Parathyroid adenoma (tissue), 2 donors: ENCODE measurements around the gene MAP3K5.

ENCODE experiments used
- H2AFZ ChIP-seq: fragments of 300-600 bp; sonication (generic); one replicate; pipeline ENCODE4 v1.7.0; 2017; ENCODE audit warnings: antibody characterized with exemption, mild to moderate bottlenecking
- H3K27ac ChIP-seq: fragments of 300-600 bp; sonication (generic); one replicate; pipeline ENCODE4 v1.7.0; 2017
- H3K27me3 ChIP-seq: fragments of 300-600 bp; sonication (generic); one replicate; pipeline ENCODE4 v1.7.0; 2017; ENCODE audit warnings: low read length; ENCODE audit not compliant: control insufficient read depth, insufficient read depth
- H3K36me3 ChIP-seq: fragments of 300-600 bp; sonication (generic); one replicate; pipeline ENCODE4 v1.7.0; 2017; ENCODE audit warnings: low read length; ENCODE audit not compliant: control insufficient read depth, insufficient read depth
- H3K4me1 ChIP-seq: fragments of 300-600 bp; sonication (generic); one replicate; pipeline ENCODE4 v1.7.0; 2017; ENCODE audit warnings: control low read depth
- H3K4me2 ChIP-seq: fragments of 300-600 bp; sonication (generic); one replicate; pipeline ENCODE4 v1.7.0; 2017; ENCODE audit warnings: low read length
- H3K4me3 ChIP-seq: fragments of 300-600 bp; sonication (generic); one replicate; pipeline ENCODE4 v1.7.0; 2017; ENCODE audit warnings: low read depth, low read length
- H3K79me2 ChIP-seq: fragments of 300-600 bp; sonication (generic); one replicate; pipeline ENCODE4 v1.7.0; 2017; ENCODE audit warnings: control low read depth
- H3K9ac ChIP-seq: fragments of 300-600 bp; sonication (generic); one replicate; pipeline ENCODE4 v1.7.0; 2017; ENCODE audit warnings: mild to moderate bottlenecking
- H3K9me3 ChIP-seq: fragments of 300-600 bp; sonication (generic); one replicate; pipeline ENCODE4 v1.7.0; 2017; ENCODE audit warnings: low read length; ENCODE audit not compliant: control insufficient read depth
- TF ChIP-seq, protein P1 (sequence below): fragments of 300-600 bp; sonication (generic); IDR thresholded peaks from one replicate; pipeline ENCODE4 v1.7.0; 2017; ENCODE audit warnings: antibody characterized with exemption, mild to moderate bottlenecking
- donor health status: primary hyperparathyroidism.

MAP3K5 gene

DNA sequence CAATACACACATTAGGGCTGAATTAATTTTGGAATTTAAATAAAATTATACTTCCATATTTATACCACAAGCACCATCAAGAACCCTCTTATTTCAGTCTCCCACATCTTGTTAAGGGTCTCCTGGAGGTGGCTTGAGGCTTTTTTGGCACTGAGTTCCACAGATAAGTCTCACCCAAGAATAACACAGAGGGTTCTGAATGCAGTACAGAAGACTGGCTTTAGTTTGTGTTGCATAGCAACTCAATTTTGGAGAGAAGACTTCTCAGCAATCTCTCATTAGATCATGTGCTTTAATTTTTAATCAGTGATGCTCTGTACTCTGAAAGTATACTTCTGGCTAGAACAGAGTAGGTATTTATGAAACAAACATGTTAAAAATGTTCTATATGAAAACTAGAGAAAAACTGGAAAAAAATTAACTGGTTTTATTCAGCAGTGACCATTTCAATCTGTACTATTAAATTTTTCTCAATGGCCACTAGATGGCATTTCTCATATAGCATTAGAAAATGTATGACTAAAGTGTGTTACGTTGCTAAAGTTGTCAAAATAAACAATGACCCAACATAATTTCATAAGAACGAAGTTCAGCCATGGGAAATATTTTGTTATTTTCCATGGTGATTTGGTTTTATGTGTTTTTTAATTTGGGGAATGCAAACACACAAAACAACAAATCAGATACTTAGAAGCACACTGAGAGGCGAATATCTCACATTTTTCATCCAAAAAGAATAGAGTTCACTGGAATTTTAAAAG, 209.4 kb downstream of the MAP3K5 start:
- Histone ChIP-seq H3K27me3 (no peaks in the 10 kb centered on the region), H3K4me2 (no peak overlapping the region), H3K4me1 (no peaks in the 10 kb centered on the region), H2AFZ (no peak overlapping the region), H3K4me3 (no peak overlapping the region), H3K79me2 (no peaks in the 10 kb centered on the region), H3K27ac (no peak overlapping the region), H3K9me3 (no peaks in the 10 kb centered on the region), H3K9ac (no peak overlapping the region), H3K36me3 (no peaks in the 10 kb centered on the region)
- TF ChIP-seq, protein P1, sequence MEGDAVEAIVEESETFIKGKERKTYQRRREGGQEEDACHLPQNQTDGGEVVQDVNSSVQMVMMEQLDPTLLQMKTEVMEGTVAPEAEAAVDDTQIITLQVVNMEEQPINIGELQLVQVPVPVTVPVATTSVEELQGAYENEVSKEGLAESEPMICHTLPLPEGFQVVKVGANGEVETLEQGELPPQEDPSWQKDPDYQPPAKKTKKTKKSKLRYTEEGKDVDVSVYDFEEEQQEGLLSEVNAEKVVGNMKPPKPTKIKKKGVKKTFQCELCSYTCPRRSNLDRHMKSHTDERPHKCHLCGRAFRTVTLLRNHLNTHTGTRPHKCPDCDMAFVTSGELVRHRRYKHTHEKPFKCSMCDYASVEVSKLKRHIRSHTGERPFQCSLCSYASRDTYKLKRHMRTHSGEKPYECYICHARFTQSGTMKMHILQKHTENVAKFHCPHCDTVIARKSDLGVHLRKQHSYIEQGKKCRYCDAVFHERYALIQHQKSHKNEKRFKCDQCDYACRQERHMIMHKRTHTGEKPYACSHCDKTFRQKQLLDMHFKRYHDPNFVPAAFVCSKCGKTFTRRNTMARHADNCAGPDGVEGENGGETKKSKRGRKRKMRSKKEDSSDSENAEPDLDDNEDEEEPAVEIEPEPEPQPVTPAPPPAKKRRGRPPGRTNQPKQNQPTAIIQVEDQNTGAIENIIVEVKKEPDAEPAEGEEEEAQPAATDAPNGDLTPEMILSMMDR, result peak; percentile 56

DNA sequence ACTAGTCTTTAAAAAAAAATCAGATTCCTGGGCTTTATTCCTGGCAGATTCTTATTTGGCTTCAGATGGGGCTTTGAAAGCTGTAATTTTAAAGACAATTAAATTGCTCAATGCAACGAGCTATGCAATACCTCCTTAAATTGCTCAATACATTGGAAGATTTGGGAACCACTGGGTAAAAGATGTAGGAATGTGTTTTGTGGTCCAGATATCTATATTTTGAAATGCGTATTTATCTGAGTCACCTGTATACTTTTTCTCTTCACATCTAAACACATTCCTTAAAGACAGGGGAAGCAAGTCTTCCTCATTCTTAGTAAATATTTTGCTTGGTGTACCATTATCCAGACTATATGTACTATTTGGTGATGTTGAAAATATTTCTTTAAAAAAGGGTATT, 212.5 kb downstream of the MAP3K5 start:
- Histone ChIP-seq H3K27me3 (no peaks in the 10 kb centered on the region), H3K4me2 (no peak overlapping the region), H2AFZ (no peak overlapping the region), H3K4me3 (no peak overlapping the region), H3K9ac (no peak overlapping the region), H3K9me3 (no peaks in the 10 kb centered on the region), H3K4me1 (no peaks in the 10 kb centered on the region), H3K79me2 (no peaks in the 10 kb centered on the region), H3K27ac (no peak overlapping the region), H3K36me3 (no peaks in the 10 kb centered on the region)
- TF ChIP-seq, protein P1, result no peak

DNA sequence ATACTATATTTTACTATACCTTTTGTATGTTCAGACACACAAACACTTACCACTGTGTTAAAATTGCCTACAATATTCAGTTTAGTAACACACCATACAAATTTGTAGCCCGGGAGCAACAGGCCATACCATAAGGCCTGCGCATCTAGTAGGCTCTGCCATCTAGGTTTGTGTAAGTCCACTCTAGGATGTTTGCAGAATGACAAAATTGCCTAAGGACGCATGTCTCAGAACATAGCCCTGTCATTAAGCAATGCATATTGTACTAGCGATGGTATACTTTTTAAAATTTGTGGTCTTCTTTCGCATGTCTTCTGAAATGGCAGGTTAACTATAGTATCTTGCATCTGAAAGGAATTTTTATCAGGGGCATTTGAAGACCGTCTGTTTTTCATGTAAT, 215.5 kb downstream of the MAP3K5 start:
- Histone ChIP-seq H3K27me3 (no peaks in the 10 kb centered on the region), H3K36me3 (no peaks in the 10 kb centered on the region), H3K4me1 (no peaks in the 10 kb centered on the region)

DNA sequence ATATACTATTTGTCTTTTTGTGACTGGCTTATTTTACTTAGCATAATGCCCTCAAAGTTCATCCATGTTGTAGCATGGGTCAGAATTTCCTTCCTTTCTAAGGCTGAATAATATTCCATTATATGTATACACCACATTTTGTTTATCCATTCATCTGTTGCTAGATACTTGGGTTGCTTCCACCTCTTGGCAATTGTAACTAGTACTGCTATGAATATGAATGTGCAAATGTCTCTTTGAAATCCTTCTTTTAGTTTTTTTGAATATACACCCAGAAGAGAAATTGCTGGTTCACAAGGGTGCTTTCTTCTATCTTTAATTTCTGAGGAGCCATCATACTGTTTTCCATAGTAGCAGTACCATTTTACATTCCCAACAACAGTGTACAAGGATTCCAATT, 220.8 kb downstream of the MAP3K5 start:
- Histone ChIP-seq H2AFZ (no peak overlapping the region), H3K79me2 (no peaks in the 10 kb centered on the region), H3K4me3 (no peak overlapping the region), H3K27me3 (no peaks in the 10 kb centered on the region), H3K9me3 (no peaks in the 10 kb centered on the region), H3K36me3 (no peaks in the 10 kb centered on the region), H3K4me2 (no peak overlapping the region), H3K4me1 (no peaks in the 10 kb centered on the region), H3K27ac (no peak overlapping the region), H3K9ac (no peak overlapping the region)
- TF ChIP-seq, protein P1, result no peak

More for the DNA sequence above, 215.5 kb downstream of the MAP3K5 start:
- H3K9me3 ChIP-seq, result no peaks in the 10 kb centered on the region
- no peak overlapping the region for H3K4me2 ChIP-seq
- no peak overlapping the region for H3K27ac ChIP-seq
- H3K4me3 ChIP-seq, result no peak overlapping the region
- H3K9ac ChIP-seq, result no peak overlapping the region
- H3K79me2 ChIP-seq, result no peaks in the 10 kb centered on the region
- H2AFZ ChIP-seq, result no peak overlapping the region
- TF ChIP-seq, protein P1, result no peak

DNA sequence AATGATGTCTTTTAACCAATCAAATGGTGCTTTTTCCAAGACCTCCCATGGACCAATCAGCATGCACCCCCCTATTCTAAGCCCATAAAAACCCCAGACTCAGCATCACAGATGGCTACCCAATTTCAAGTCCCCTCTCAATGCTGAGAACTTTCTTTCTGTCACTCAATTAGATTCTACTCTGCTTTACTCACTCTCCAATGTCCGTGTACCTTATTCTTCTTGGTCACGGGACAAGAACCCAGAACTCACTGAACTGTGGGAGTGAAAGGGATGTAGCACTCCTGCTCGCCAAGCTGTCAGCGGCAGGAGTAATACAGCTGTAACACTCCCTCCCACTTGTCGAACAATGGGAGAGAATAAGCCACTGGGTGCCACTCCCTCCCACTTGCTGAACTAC, 221.2 kb downstream of the MAP3K5 start:
- H3K79me2 ChIP-seq, result no peaks in the 10 kb centered on the region
- TF ChIP-seq, protein P1, result no peak
- no peaks in the 10 kb centered on the region for H3K36me3 ChIP-seq
- no peak overlapping the region for H3K4me3 ChIP-seq
- no peaks in the 10 kb centered on the region for H3K27me3 ChIP-seq
- H3K9ac ChIP-seq, result no peak overlapping the region
- H3K4me2 ChIP-seq, result no peak overlapping the region
- no peaks in the 10 kb centered on the region for H3K9me3 ChIP-seq
- H3K27ac ChIP-seq, result no peak overlapping the region
- no peak overlapping the region for H2AFZ ChIP-seq
- peaks cover 2% of the 10 kb centered on the region for H3K4me1 ChIP-seq
